ENCODE data around the gene ADCY9. TPM values are rescaled to one million over a fixed set of nuclear protein-coding genes. Genes with fewer than 3 reads are reported as not detected.

ADCY9 gene
- total RNA-seq, 4 donors from 2014 or later, result 13.1 to 25.1 (median 18.5) TPM

GRCh38 chr16:3992297-3993051 lies 123.8 kb downstream of the ADCY9 start:
- TF ChIP-seq, protein P1, sequence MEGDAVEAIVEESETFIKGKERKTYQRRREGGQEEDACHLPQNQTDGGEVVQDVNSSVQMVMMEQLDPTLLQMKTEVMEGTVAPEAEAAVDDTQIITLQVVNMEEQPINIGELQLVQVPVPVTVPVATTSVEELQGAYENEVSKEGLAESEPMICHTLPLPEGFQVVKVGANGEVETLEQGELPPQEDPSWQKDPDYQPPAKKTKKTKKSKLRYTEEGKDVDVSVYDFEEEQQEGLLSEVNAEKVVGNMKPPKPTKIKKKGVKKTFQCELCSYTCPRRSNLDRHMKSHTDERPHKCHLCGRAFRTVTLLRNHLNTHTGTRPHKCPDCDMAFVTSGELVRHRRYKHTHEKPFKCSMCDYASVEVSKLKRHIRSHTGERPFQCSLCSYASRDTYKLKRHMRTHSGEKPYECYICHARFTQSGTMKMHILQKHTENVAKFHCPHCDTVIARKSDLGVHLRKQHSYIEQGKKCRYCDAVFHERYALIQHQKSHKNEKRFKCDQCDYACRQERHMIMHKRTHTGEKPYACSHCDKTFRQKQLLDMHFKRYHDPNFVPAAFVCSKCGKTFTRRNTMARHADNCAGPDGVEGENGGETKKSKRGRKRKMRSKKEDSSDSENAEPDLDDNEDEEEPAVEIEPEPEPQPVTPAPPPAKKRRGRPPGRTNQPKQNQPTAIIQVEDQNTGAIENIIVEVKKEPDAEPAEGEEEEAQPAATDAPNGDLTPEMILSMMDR (IDR thresholded peaks at IDR 0.05), result no peak
- no peak for TF ChIP-seq POLR2A (IDR thresholded peaks at IDR 0.05)
- intact Hi-C loops (cut with DNase I; ENCODE audit: low total_unique reads), result no loop called here
- WGBS, 2 donors, result 90 to 93% methylated on average over 29 to 35 of the region's 35 CpGs
- DNase-seq (ENCODE audit: low spot score in 2 of 2), result no peak
- no peak overlapping the region for H3K4me3 ChIP-seq (ENCODE audit: low read depth, poor library complexity, severe bottlenecking)

DNA sequence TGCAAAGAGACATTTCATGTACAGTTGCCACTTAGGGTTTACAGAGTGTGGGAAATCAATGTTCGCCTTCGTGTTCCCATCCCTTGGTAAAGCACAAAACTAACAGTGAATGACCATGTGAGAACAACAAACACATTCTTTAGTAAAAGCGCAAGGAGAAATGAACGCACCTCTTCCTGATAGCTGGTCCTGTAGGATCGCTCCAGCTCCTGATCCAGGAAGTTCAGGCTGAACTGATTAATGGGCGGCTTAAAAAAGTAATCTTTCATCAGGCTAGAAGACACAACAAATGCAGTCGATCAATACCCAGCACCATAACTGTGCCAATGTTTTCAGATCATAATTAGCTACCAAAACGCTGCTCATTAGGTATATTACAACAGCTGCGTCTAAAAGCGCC lies 127.4 kb downstream of the ADCY9 start:
- intact Hi-C loops (cut with DNase I; ENCODE audit: low total_unique reads), result no loop called here
- TF ChIP-seq, protein P1 (IDR thresholded peaks at IDR 0.05), result no peak
- TF ChIP-seq POLR2A (IDR thresholded peaks at IDR 0.05), result no peak
- WGBS, 2 donors, result 87 to 88% methylated on average over 10 of the region's 10 CpGs
- no peak overlapping the region for H3K4me3 ChIP-seq (ENCODE audit: low read depth, poor library complexity, severe bottlenecking)
- DNase-seq (ENCODE audit: low spot score in 2 of 2), result no peak

DNA sequence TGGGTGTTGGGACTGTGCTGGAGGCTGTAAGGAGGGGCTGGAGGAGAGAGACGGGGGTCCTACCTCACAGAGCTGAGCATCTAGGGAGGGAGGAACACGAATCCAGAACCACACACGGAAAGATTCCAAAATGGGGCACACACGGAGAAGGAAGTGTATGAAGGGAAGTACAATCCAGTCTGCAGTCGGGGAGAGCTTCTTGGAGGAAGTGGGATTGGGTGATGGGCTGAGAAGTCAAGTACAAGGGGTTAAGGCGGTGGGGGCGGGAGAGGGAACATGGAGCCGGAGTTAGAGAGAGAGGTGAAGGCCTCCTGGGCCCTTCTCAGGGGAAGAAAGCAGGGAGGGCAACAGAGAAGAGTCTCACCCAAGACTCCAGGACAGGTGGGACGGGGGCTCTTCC lies 128.2 kb downstream of the ADCY9 start:
- TF ChIP-seq, protein P1 (IDR thresholded peaks at IDR 0.05), result no peak
- TF ChIP-seq POLR2A (IDR thresholded peaks at IDR 0.05), result no peak
- WGBS, 2 donors, result 89% methylated on average over 9 of the region's 9 CpGs
- no peak overlapping the region for H3K4me3 ChIP-seq (ENCODE audit: low read depth, poor library complexity, severe bottlenecking)
- intact Hi-C loops (cut with DNase I; ENCODE audit: low total_unique reads), result no loop called here
- DNase-seq (ENCODE audit: low spot score in 2 of 2), result no peak

DNA sequence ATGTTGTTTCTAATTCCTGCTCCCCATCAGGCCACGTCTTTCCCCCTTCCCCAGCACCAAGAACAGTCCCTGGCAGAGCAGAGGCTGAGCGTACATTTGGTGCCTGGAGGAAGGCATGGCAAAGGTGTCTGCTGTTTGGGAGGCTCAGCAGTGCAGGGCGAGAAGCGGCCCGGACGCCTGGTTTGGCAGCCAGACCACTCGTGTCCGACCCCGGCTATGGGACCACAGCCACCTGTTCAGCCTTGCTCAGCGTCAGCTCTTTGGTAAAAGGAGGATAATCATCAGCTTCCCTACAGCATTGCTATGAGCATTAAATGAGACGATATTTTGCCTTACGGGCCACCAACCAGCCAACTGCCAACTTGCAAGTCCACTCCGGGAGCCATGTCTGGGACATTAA lies 129.0 kb downstream of the ADCY9 start:
- intact Hi-C loops (cut with DNase I; ENCODE audit: low total_unique reads), result no loop called here

DNA sequence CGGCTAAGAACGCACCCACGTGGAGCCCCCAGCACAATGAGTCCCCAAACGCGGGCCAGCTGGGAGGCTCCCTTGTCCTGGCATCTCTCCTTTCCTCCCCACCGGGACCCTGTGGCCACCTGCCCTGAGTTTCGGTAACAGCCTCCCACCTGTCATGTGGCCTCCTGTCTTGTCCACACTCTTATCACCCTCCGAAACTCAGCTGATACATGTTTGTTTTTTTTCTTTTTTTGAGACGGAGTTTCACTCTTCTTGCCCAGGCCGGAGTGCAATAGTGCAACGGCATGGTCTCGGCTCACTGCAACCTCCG lies 130.1 kb downstream of the ADCY9 start:
- 87 to 94% methylated on average over 13 of the region's 13 CpGs for WGBS, 2 donors
- TF ChIP-seq, protein P1 (IDR thresholded peaks at IDR 0.05), result no peak
- TF ChIP-seq POLR2A (IDR thresholded peaks at IDR 0.05), result no peak
- intact Hi-C loops (cut with DNase I; ENCODE audit: low total_unique reads), result no loop called here
- no peak for DNase-seq (ENCODE audit: low spot score in 2 of 2)
- no peak overlapping the region for H3K4me3 ChIP-seq (ENCODE audit: low read depth, poor library complexity, severe bottlenecking)

More for the DNA sequence above, 129.0 kb downstream of the ADCY9 start:
- H3K4me3 ChIP-seq (ENCODE audit: low read depth, poor library complexity, severe bottlenecking), result no peak overlapping the region
- DNase-seq (ENCODE audit: low spot score in 2 of 2), result no peak
- TF ChIP-seq POLR2A (IDR thresholded peaks at IDR 0.05), result no peak
- TF ChIP-seq, protein P1 (IDR thresholded peaks at IDR 0.05), result no peak
- WGBS, 2 donors, result 88 to 97% methylated on average over 13 of the region's 13 CpGs

Measured in lower leg skin (tissue), 4 donors.